GM23248 (cell line): Measurements from ENCODE around the gene PLAGL2.

ENCODE experiments used
- EZH2 ChIP-seq: fragments of 200-600 bp; sonication (generic); IDR thresholded peaks from 2 replicates; pipeline ENCODE4 v1.6.1; 2018; ENCODE audit warnings: antibody characterized with exemption, mild to moderate bottlenecking; ENCODE audit not compliant: insufficient read depth, poor library complexity, severe bottlenecking
- EZH2phosphoT487 ChIP-seq: fragments of 200-600 bp; sonication (generic); IDR thresholded peaks from 2 replicates; pipeline ENCODE4 v1.6.1; 2018; ENCODE audit warnings: antibody characterized with exemption, moderate library complexity, mild to moderate bottlenecking, low read depth; ENCODE audit not compliant: insufficient read depth

DNA sequence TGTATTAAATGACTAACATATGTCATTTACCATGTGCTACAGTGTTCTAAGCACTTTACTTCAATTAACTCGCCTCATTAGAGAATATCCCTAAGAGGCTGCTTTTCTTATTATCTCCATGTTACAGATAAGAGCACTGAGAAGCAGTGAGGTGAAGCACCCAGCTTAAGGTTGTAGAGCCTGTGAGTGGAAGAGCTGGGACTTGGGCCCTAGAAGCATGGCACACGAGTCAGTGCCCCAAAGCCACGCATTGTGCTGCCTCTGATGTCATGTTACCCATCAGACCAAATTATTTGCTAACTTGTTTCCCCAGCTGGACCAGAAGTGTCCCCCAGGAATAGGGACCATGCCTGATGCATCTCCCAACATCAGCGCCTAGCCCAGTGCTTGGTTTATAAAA, 34.3 kb upstream of the PLAGL2 start:
- TF ChIP-seq EZH2phosphoT487 (no peak), EZH2 (no peak)
